ENCODE results near the gene CDH6.

The CDH6 gene

DNA sequence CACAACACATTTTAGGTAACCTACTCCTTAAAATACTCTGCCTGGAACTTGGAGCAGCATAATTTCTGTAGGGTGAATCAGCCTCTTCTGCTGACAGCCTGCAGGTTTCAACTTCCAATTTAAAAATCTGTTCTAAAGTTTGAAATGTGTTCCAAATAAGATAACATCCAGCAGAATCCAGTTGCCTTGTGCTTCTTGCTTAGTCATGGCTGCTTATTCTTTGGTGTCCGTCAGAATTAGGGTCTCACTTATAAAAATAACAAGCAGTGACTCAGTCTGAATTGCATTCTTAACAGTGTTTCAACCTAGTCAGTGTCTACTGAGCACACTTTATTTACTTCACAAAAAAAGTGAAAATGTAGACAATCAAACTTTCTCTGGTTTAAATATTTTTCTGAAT, 3.7 kb downstream of the CDH6 start:
- DNase-seq (ENCODE audit: low read depth in 2 of 2): no peak

- no peak for DNase-seq (ENCODE audit: low read depth in 2 of 2)
Observed at GRCh38 chr5:31204958-31205357, 11.5 kb downstream of the CDH6 start.

GRCh38 chr5:31208043-31208442, 14.6 kb downstream of the CDH6 start:
- DNase-seq (ENCODE audit: low read depth in 2 of 2): no peak

GRCh38 chr5:31209334-31209733, 15.8 kb downstream of the CDH6 start:
- DNase-seq (ENCODE audit: low read depth in 2 of 2): no peak

- no peak for DNase-seq (ENCODE audit: low read depth in 2 of 2)
Observed at GRCh38 chr5:31211098-31211497, 17.6 kb downstream of the CDH6 start.

- no peak for DNase-seq (ENCODE audit: low read depth in 2 of 2)
Observed at GRCh38 chr5:31213257-31213656, 19.8 kb downstream of the CDH6 start.

GRCh38 chr5:31213705-31214121, 20.2 kb downstream of the CDH6 start:
- DNase-seq (ENCODE audit: low read depth in 2 of 2): no peak

DNA sequence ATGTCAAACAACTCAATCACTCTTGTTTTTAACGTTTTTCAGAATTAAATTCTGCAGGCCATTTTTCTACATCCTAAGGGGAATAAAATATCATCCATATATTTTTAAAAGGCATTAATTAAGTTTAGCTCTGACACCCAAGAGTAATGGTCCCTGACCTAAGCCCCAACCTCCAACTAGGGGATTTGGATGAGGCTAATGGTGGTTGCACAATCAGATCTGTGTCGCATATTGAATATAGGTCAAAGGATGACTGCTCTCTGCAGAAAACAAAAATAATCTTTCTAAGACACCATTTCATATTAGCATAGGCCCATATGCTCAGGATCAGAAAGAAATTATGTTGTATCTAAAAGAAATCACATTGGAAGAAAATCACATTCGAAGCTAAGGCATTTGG, 20.7 kb downstream of the CDH6 start:
- no peak for DNase-seq (ENCODE audit: low read depth in 2 of 2)

- DNase-seq (ENCODE audit: low read depth in 2 of 2): no peak
Observed at GRCh38 chr5:31215236-31215635, 21.8 kb downstream of the CDH6 start.

GRCh38 chr5:31217446-31217845, 24.0 kb downstream of the CDH6 start:
- DNase-seq (ENCODE audit: low read depth in 2 of 2): no peak

DNA sequence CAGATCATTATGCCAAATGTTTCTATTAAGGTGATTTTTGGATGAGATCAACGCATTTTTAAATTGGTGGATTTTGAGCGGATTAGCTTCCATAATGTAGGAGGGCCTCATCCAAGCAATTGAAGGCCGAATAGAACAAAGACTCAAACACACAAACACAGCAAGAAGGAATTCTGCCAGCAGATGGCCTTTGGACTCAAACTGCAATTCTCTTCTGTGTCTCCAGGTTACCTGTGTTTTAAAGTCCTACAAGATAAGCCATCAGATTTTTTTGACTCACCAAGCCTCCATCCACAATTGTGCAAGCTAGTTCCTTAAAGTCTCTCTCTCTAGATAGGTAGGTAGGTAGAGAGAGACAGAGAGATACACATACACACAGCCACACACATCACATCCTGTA, 25.5 kb downstream of the CDH6 start:
- no peak for DNase-seq (ENCODE audit: low read depth in 2 of 2)

GRCh38 chr5:31221001-31221400, 27.5 kb downstream of the CDH6 start:
- no peak for DNase-seq (ENCODE audit: low read depth in 2 of 2)

DNA sequence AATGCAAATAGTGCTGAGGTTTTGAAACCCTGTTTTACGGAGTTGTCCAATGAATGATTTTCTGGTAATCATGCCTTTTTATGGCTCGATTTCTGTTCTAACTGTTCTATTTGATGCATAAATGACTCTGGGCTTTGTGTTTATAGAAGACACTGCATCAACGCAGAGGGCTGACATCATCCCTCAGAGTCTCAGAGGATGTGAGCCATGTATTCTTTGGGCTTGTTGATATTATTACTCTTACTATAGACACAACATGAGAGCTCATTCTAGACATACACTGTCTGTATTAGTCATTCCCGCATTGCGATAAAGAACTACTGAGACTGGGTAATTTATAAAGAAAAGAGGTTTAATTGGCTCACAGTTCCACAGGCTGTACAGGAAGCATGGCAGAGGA, 31.6 kb downstream of the CDH6 start:
- no peak for DNase-seq (ENCODE audit: low read depth in 2 of 2)

DNA sequence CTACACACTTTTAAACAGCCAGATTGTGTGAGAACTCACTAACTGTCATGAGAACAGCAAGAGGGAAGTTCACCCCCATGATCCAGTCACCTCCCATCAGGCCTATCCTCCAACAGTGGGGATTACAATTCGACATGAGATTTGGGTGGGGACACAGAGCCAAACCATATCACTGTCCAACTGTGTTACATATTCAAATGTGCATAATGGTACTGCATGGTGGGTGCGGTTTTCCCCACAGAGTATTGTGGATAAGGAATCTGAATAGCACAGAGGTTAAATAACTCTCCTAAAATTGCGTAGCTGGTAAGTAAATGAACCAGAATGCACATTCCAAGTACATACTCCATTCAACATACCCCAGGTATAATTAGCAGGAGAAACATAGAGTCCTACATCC, 32.1 kb downstream of the CDH6 start:
- DNase-seq (ENCODE audit: low read depth in 2 of 2): no peak

- DNase-seq (ENCODE audit: low read depth in 2 of 2): no peak
Observed at GRCh38 chr5:31226651-31227050, 33.2 kb downstream of the CDH6 start.

DNA sequence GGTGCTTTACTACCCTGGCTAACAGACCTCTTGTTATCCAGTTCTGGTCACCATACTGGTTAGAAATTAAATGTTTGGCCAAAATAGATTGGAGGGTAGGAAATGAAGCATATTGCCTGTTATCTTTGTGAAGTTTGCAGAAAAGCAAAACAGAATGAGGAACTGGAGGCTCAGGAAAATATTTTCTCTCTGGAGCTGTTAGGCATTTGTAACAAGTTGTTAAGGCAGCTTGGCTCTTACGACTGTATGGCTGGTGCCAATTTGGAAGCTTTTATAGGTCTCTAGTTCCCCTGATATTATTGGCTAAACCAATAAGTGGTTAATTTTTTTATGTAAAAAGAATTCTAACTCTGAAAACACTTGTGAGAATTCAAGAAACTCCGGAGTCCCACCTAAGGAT, 35.8 kb downstream of the CDH6 start:
- DNase-seq (ENCODE audit: low read depth in 2 of 2): no peak

- DNase-seq (ENCODE audit: low read depth in 2 of 2): no peak
Observed at GRCh38 chr5:31231177-31231838, 37.8 kb downstream of the CDH6 start.

GRCh38 chr5:31232273-31232888, 38.9 kb downstream of the CDH6 start:
- DNase-seq (ENCODE audit: low read depth in 2 of 2): no peak

GRCh38 chr5:31235381-31235780, 41.9 kb downstream of the CDH6 start:
- DNase-seq (ENCODE audit: low read depth in 2 of 2): no peak

GRCh38 chr5:31236339-31236738, 42.9 kb downstream of the CDH6 start:
- DNase-seq (ENCODE audit: low read depth in 2 of 2): no peak

DNA sequence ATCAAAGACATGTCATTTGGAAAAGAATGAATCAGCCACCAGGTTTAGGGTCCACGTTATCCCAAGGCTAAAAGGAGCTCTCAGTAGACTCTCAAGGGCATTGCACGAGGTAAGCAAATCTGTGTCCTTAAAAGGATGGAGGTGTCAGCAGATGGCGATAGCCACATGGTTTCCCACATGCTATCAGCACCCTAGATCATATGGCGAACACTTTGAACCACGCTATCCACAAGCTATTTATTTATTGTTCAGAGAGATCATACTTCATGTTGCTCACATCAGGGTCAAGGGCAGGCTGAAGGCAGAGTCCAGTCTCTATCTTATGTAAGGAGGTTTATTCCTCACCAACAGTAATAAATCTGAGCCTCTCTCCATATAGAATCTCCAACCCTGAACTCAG, 43.7 kb downstream of the CDH6 start:
- no peak for DNase-seq (ENCODE audit: low read depth in 2 of 2)

DNA sequence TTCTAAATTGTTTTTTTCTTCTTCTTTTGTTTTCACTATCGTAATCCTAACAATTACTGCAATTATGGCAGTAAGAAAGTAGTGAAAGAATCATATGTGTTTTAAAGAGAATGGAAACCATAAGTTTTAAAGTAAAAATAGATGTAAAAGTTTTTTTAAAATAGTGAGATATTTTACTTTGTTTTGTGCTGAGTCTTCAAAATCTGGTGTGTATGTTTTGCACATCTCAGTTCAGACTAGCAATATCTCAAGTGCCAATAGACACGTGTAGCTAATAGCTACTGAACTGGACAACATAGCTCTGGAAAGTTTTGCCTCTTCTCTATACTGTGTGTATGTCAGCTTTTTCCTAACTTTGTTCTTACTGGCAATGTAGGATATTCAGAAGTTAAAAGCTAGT, 45.0 kb downstream of the CDH6 start:
- DNase-seq (ENCODE audit: low read depth in 2 of 2): no peak

DNA sequence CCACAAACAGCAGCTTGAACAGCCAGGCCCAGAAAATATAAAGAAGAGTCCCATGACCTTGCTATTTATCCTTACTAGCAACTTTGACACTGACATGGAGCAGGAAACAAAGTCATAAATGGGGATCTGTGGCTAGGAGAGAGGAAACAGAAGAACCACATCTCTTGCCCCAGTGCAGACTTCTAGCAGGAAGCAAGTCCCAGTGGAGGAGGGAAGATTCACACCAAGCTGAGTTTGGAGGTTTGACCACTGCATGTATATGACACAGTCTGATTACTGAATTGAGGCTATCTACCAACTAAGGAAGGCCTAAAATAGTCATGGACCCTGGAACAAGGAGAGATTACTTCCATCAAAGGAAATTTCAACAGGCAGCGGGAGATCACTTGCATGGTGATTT, 51.4 kb downstream of the CDH6 start:
- DNase-seq (ENCODE audit: low read depth in 2 of 2): no peak

DNA sequence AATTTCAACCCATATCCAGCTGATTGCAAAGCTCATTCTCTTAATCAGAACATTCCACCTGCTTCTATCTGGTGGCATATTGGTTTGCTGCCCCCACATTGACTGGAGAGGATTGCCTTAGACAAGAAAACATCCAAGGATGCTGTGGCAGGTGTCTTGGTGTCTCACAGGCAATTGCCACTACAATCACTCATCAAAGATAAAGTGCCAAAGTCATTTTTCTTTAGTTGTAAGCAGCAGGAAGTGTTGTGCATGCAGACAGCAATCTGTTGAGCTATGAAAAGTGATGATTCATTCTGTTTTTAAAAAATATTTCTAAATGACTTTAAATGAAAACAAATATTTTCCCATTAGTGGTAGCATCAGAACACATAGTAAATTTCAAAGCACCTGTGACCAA, 53.9 kb downstream of the CDH6 start:
- DNase-seq (ENCODE audit: low read depth in 2 of 2): no peak

Measured in stimulated activated CD4-positive, alpha-beta T cell treated with anti-CD3 and anti-CD28 coated beads, Interleukin-1b, Interleukin-23, amount 100 ng/mL, for 4 hours (primary cell).